Right cardiac atrium (tissue), 5 donors: ENCODE results near the gene NCLN. TPM values are rescaled to one million over a fixed set of nuclear protein-coding genes. Genes with fewer than 3 reads are reported as not detected.
"Not testable (repeated sequence)": the region's sequence is repeated elsewhere in the genome, so short reads cannot be mapped to it uniquely, and the experiment has no call there.

Experiments
- ATAC-seq, 2 donors: fragments of 200-7000 bp; cut with Tn5 transposase; one replicate each; pipeline versions ENCODE4 v1.8.0 to v1.9.1; 2020; ENCODE audit warnings: moderate library complexity in 2 of 2, mild to moderate bottlenecking in 1 of 2
- DNase-seq, 3 donors: peaks; one replicate each; pipeline ENCODE4 v3.0.0-alpha.2; 2020
- H3K27ac ChIP-seq: one replicate; pipeline ENCODE4 v1.5.1; 2013; ENCODE audit warnings: mild to moderate bottlenecking, low read length, control low read depth, moderate library complexity
- H3K27me3 ChIP-seq: one replicate; pipeline ENCODE4 v1.6.1; 2013; ENCODE audit not compliant: control insufficient read depth, insufficient read depth
- H3K4me1 ChIP-seq: one replicate; pipeline ENCODE4 v1.6.1; 2013; ENCODE audit warnings: low read length; ENCODE audit not compliant: control insufficient read depth, insufficient read depth
- H3K4me3 ChIP-seq: one replicate; pipeline ENCODE4 v1.5.1; 2013; ENCODE audit warnings: low read length, control low read depth
- H3K9me3 ChIP-seq: one replicate; pipeline ENCODE4 v1.6.1; 2013; ENCODE audit warnings: low read length; ENCODE audit not compliant: control insufficient read depth
- WGBS: extraction: QIAGEN DNeasy Blood & Tissue Kit; methylation state at CpG from one replicate; pipeline ENCODE4 v1.1.7; 2013; 5-methylcytosine and 5-hydroxymethylcytosine counted together
- intact Hi-C, 4 donors: fragments of 100-400 bp; cut with DNase I; formaldehyde crosslinking; loops; one replicate each; pipeline versions ENCODE4 v1.11.0 to v1.14.0; 2022 to 2023
- polyA plus RNA-seq: library from polyadenylated mRNA; stranded (reverse); fragments of 200-250 nt; gene quantifications from one replicate; pipeline ENCODE4 v1.2.3, GENCODE V29; 2013
- total RNA-seq, 4 donors: library from RNA; stranded (reverse); fragmentation: NEBNext Ultra II Directional; extraction: Animal tissue kit (Norgen Biotek cat#: 25700); gene quantifications; one replicate each; pipeline ENCODE4 v1.2.1, GENCODE V29; 2021
- donor health status: healthy with polysubstance abuse.
- donor health status: DM: no; HTN: yes; CAD: no.
- donor health status: DM: no; HTN: no; CAD: no.
- donor health status: DM: no; HTN: yes; CAD: no; lungs with severe emphysema.
- donor health status: DM: yes; HTN: yes; CAD: no.

The NCLN gene
- total and polyA plus RNA-seq, 5 donors: 20.3 to 36.6 (median 25.9) TPM

DNA sequence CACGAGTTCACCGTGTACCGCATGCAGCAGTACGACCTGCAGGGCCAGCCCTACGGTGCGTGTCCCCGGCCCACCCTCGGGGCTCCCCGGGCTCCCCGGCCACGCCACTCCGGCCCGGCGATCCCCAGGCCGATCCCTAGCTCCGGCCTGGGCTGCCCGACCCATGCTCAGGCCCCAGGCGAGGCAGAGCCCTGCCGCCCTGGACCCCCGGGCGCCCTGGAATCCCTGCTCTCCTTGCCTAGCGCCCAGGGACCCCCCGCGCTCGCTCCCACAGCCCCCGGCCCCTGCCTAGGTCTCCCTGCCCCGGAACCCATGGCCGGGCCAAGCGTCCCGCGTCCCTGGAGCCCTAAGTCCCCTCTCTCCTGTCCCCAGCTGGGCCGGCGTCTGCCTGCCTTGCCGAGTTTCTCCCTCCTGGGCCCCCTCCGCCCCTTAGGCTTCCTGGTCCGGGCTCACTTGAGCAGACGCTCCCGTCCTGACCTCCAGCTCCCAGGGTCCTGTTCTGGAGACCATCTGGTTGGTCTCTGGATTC is 494 bp downstream of the NCLN start:
- 1% methylated on average over 38 of the region's 38 CpGs for WGBS
- Histone ChIP-seq H3K9me3 (no peaks in the 10 kb centered on the region), H3K27me3 (no peaks in the 10 kb centered on the region), H3K4me3 (peak overlapping the region; percentile 90), H3K4me1 (peaks cover 6% of the 10 kb centered on the region), H3K27ac (peak overlapping the region; percentile 25)
- peak; percentile 13 to 19 for ATAC-seq
- intact Hi-C loops: no loop called here
- peak in 1 of 3 donors; percentile 73 for DNase-seq

DNA sequence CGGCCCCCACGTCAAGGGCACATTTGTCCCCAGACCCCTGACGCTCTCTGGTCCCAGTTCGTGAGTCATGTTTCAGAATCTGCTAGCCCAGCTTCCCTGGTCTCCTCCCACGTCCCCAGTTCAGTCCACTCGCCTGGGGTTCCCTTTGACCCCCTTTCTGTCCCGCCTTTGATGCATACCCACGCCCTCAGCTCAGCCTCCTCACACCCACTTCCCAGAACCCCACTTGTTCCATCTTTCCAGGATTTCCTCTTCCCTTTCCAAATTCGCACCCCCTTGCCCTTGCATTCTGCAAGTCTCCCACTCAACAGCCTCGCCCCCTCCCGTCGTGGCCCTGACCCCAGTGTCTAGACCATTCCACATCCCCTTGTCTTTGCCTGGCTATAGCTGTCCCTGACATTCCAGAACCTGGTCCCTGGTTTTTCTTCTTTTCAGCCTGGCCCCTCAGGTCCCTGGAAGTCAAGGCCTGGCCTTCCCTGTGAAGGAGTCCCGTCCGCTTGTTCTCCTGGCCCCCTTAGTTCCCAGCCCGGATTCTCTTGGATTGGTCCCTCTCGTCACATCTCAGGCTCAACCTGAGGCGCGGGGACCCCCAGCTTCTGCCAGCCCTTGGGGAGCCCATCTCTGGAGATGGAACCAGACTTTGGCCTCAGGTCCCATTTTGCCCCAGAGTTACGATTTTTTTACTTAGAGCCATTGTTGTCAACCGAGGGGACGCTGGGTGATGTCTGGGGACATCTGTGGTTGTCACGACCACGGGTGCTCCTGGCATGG is 1.3 kb downstream of the NCLN start:
- no peak overlapping the region for H3K27ac ChIP-seq
- 69% methylated on average over 23 of the region's 23 CpGs for WGBS

GRCh38 chr19:3187662-3188511 is 2.2 kb downstream of the NCLN start:
- Histone ChIP-seq H3K4me3 (no peak overlapping the region), H3K27ac (no peak overlapping the region), H3K27me3 (no peaks in the 10 kb centered on the region), H3K4me1 (peaks cover 6% of the 10 kb centered on the region), H3K9me3 (no peaks in the 10 kb centered on the region)
- DNase-seq (peak in 2 of 3 donors; percentile 12 to 48), ATAC-seq (no peak)
- 86% methylated on average over 36 of the region's 36 CpGs for WGBS
- intact Hi-C loops: no loop called here

More for the DNA sequence above, 1.3 kb downstream of the NCLN start:
- Histone ChIP-seq H3K4me3 (peak overlapping the region; percentile 90), H3K4me1 (peaks cover 6% of the 10 kb centered on the region), H3K9me3 (no peaks in the 10 kb centered on the region), H3K27me3 (no peaks in the 10 kb centered on the region)
- intact Hi-C loops: no loop called here
- peak in 2 of 3 donors; percentile 34 to 63 for DNase-seq
- no peak for ATAC-seq

DNA sequence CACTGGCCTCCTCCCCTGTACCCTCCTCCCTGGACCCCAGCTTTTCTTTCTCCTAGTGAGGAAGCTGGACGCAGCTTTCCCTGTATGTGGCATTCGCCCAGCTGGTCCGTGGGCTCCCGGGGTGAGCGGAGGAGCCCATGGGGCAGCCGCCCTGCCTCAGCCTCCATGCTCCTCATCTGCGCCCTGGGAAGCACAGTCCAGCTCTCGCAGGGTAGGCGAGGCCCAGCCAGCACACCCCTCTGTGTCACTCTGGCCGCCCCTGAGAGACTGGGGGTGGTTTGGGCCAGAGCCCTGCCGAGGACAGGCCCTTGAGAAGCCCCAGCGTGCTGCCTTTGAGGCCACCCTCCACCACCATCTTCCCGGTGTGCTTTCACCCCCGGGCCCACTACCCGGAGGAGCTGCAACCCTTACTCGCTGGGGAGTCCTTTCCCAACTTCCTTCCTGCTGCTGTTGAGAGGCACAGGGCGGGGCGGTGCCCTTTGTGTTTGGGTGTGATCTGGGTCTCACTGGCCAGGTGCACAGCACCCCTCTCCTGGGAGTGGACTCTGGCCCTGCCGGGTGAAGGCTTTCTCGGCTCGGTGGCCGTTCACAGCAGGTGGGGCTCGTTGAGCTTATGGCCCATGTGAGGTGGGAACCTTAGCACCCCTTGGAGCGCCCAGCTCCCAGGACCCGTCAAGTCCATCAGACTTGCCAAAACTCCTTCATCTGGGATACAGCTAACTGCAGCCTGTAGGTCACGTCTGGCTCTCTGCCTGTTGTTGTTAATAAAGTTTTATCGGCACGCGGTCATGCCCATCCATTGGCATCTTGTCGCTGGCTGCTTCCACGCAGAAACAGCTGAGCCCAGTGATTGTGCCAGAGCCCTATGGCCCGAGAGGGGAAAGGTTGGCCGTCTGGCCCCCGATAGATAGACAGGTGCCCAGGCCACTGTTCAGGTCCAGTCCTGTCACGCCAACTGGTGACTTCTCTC is 3.2 kb downstream of the NCLN start:
- ATAC-seq: no peak
- no peak overlapping the region for H3K4me3 ChIP-seq
- H3K9me3 ChIP-seq: no peaks in the 10 kb centered on the region
- 88% methylated on average over 35 of the region's 35 CpGs for WGBS
- peaks cover 6% of the 10 kb centered on the region for H3K4me1 ChIP-seq
- H3K27ac ChIP-seq: no peak overlapping the region
- H3K27me3 ChIP-seq: no peaks in the 10 kb centered on the region
- DNase-seq: peak in 2 of 3 donors; percentile 51 to 59
- intact Hi-C loops: no loop called here

DNA sequence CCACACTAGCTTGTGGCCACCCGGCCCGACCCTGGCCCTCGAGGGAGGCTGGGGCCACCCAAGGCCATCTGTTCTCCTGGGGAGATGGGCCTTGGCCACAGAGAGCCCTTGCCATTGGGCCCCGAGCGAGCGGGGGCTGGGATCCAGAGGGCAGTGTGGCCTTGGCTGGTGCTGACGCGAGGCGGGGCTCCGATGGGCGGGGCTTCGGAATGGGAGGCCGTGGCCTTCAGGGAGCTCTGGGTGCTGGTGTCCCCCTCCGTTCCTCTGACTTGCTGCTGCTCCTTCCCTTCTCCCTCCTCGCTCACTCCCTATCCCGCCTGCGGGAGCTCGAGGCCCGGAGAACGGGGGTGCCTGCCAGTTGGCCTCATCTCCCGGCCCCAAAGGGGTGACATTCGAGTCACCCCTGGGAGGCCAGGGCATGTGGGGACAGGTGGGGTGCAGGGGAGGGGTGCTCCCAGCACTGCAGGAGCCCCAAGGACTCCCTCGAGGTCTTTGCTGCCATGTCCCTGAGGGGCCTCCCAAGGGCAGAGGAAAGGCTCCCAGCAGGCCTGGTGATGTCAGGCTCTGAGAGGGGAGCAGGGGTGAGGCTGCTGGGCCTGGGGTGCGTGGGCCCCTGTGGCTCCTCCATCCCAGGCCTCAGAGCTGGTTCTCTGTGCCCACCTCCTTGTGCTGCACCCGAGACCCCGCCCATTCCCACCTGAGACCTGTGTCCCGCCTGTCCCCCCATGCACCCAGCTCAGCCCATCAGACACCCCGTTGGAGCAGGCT is 4.2 kb downstream of the NCLN start:
- peaks cover 6% of the 10 kb centered on the region for H3K4me1 ChIP-seq
- ATAC-seq (no peak), DNase-seq (peak in 2 of 3 donors; percentile 51 to 53)
- H3K27ac ChIP-seq: no peak overlapping the region
- no peak overlapping the region for H3K4me3 ChIP-seq
- intact Hi-C loops: no loop called here
- H3K27me3 ChIP-seq: no peaks in the 10 kb centered on the region
- H3K9me3 ChIP-seq: no peaks in the 10 kb centered on the region
- WGBS: 88% methylated on average over 28 of the region's 28 CpGs

GRCh38 chr19:3190470-3190770 is 4.7 kb downstream of the NCLN start:
- WGBS: 93% methylated on average over 18 of the region's 18 CpGs
- Histone ChIP-seq H3K27me3 (no peaks in the 10 kb centered on the region), H3K27ac (no peak overlapping the region), H3K9me3 (no peaks in the 10 kb centered on the region), H3K4me1 (peaks cover 6% of the 10 kb centered on the region), H3K4me3 (no peak overlapping the region)
- intact Hi-C loops: no loop called here
- no peak for ATAC-seq
- peak in 1 of 3 donors; percentile 41 for DNase-seq

- no peaks in the 10 kb centered on the region for H3K9me3 ChIP-seq
- peaks cover 6% of the 10 kb centered on the region for H3K4me1 ChIP-seq
- no peaks in the 10 kb centered on the region for H3K27me3 ChIP-seq
- intact Hi-C loops: no loop called here
- DNase-seq (peak in 2 of 3 donors; percentile 29 to 36), ATAC-seq (no peak)
- 91% methylated on average over 46 of the region's 46 CpGs for WGBS
- no peak overlapping the region for H3K27ac ChIP-seq
- H3K4me3 ChIP-seq: no peak overlapping the region
These were observed 5.4 kb downstream of the NCLN start for GRCh38 chr19:3190921-3191805.

DNA sequence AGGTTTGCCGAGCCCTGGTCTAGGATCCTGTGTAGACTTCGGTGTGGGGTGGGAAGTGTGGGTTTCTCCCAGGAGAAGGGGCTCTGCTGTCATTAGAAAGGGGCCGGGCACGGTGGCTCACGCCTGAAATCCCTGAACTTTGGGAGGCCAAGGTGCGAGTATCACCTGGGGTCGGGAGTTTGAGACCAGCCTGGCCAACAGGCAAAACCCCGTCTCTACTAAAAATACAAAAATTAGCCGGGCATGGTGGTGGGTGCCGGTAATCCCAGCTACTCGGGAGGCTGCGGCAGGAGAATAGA is 6.0 kb downstream of the NCLN start:
- H3K27ac ChIP-seq, intact Hi-C loops, ATAC-seq, H3K4me3 ChIP-seq, H3K9me3 ChIP-seq, H3K27me3 ChIP-seq, H3K4me1 ChIP-seq: not testable (repeated sequence)
- DNase-seq: peak in 2 of 3 donors; percentile 11 to 29
- 96% methylated on average over 12 of the region's 12 CpGs for WGBS

DNA sequence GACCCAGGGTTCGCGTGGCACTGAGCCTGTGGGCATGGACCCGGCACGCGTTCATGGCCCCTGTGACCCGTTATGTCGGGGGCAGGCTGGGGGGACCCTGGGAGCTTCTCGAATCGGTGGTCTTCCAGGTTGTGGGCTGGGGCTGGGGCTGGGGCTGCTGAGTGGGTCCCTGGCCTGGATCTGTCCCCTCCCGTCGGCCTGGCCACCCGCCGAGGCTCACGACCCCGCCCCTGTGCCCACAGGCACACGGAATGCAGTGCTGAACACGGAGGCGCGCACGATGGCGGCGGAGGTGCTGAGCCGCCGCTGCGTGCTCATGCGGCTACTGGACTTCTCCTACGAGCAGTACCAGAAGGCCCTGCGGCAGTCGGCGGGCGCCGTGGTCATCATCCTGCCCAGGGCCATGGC is 6.5 kb downstream of the NCLN start:
- no peak overlapping the region for H3K27ac ChIP-seq
- intact Hi-C loops: no loop called here
- WGBS: 96% methylated on average over 32 of the region's 32 CpGs

More for the DNA sequence above, 6.5 kb downstream of the NCLN start:
- ATAC-seq: no peak
- Histone ChIP-seq H3K4me1 (no peaks in the 10 kb centered on the region), H3K4me3 (no peak overlapping the region), H3K27me3 (no peaks in the 10 kb centered on the region), H3K9me3 (no peaks in the 10 kb centered on the region)
- peak in 1 of 3 donors; percentile 39 for DNase-seq
